GM18951 (cell line): Measurements from ENCODE around the gene SOX15.
"Not testable (repeated sequence)": the region's sequence is repeated elsewhere in the genome, so short reads cannot be mapped to it uniquely, and the experiment has no call there.

ENCODE experiments used
- POLR2A ChIP-seq: IDR thresholded peaks from 4 replicates; pipeline ENCODE4 v1.6.1; 2011; ENCODE audit warnings: mild to moderate bottlenecking; ENCODE audit not compliant: insufficient read length, insufficient read depth; ENCODE audit errors: extremely low read depth
- in situ Hi-C: fragments of 300-500 bp; cut with MboI; formaldehyde crosslinking; loops from one replicate; pipeline ENCODE4 v1.12.0; 2022; ENCODE audit warnings: low sequenced_read_pairs, mixed read lengths, inconsistent platforms; ENCODE audit not compliant: unreplicated experiment

SOX15 gene

GRCh38 chr17:7618608-7619007 is 28.7 kb upstream of the SOX15 start:
- no peak for TF ChIP-seq POLR2A
- in situ Hi-C loops: no loop called here

DNA sequence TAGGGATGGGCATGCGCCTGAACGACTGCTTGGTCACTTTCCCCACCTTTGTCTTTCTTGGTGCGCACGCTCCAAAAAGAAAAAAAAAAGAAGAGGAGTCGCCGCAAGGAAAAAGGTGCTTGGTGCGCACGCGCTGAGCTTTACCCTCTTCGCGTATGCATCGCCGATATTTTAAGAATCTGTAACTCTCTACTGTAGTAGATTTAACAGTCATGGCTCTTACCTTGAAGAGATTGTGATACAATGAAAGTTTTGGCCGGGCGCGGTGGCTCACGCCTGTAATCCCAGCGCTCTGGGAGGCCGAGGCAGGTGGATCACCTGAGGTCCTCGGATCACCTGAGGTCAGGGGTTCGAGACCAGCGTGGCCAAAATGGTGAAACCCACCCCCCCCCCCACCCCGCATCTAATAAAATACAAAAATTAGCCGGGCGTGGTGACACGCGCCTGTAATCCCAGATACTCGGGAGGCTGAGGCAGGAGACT is 25.4 kb upstream of the SOX15 start:
- in situ Hi-C loops: no loop called here
- no peak for TF ChIP-seq POLR2A

GRCh38 chr17:7614425-7615264 is 24.8 kb upstream of the SOX15 start, which contains the start of gene FXR2:
TSS of gene FXR2 (minus strand) at chr17:7614897. CDS start at chr17:7614532, 365 bp downstream.
- in situ Hi-C loops: no loop called here
- peak; percentile 77 for TF ChIP-seq POLR2A

DNA sequence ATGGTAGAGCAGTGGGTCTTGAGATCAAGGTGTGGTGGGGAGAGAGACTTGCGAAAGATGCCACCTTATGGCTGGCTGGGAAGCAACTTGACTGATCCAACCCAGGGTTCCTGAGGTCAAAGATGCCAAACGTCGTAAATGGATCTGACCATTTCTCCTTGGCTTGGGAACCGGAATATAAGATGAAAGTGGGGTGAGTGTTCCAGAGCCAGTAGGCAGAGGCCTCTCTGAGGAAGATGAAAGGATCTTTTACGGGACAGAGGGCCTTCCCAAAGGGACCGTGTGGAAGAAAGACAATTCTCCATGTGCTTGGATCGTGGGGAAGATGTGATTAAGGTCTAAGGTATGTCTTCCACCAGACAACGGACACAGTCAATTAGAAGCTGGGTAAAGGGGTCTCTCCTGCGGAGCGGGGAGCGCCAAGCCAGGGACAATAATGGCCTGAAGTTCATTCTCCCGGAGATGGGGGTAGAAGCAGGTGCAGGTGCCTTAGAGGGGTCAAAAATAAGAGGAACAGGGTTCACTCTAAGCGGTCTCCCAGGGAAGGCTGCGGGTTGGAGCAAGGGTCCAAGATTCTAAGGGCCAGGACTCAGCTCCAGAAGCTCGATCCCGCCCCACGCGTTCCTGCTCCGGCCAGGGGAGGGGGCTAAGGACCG is 24.0 kb upstream of the SOX15 start:
- in situ Hi-C loops: no loop called here

GRCh38 chr17:7612294-7612640 is 22.4 kb upstream of the SOX15 start:
- TF ChIP-seq POLR2A: no peak
- in situ Hi-C loops: no loop called here

More for the DNA sequence above, 24.0 kb upstream of the SOX15 start:
- no peak for TF ChIP-seq POLR2A

- in situ Hi-C loops: no loop called here
- TF ChIP-seq POLR2A: no peak
These were observed 21.9 kb upstream of the SOX15 start for GRCh38 chr17:7611635-7612293.

- TF ChIP-seq POLR2A: no peak
- in situ Hi-C loops: no loop called here
These were observed 20.7 kb upstream of the SOX15 start for GRCh38 chr17:7610641-7611040.

GRCh38 chr17:7606280-7606679 is 16.4 kb upstream of the SOX15 start:
- TF ChIP-seq POLR2A: no peak
- in situ Hi-C loops: no loop called here

- in situ Hi-C loops: not testable (repeated sequence)
These were observed 7.7 kb upstream of the SOX15 start for GRCh38 chr17:7597561-7597960.

- no peak for TF ChIP-seq POLR2A
- in situ Hi-C loops: no loop called here
These were observed 3.4 kb upstream of the SOX15 start for GRCh38 chr17:7593296-7593695.

DNA sequence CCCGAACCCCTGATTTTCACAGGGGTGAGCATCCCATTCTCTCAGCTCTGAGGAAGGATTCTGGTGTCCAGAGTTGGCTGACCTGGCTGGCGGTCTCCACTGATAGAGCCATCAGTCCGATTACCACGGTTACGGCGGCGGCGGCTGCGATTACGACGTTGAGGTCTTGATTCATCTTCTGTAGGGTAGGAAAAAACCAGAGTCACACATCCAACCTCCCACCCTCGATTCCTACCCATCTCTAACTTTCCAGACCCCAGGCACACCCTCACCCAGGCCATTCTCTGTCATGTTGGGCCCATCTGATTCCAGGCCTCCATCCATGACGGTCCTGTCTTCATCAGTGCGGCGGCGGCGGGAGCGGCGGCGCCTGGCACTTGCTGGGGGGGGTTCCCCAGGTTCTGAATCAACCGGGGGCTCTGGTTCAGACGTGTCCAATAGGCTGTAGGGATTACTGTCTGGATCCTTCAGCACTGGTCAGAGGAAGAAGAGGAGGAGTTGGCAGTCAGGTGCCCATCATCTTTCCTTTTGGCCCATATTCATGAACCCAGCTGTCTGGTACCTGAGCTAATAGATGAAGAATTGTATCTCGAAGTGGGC is 2.6 kb upstream of the SOX15 start:
- in situ Hi-C loops: no loop called here
- TF ChIP-seq POLR2A: no peak

DNA sequence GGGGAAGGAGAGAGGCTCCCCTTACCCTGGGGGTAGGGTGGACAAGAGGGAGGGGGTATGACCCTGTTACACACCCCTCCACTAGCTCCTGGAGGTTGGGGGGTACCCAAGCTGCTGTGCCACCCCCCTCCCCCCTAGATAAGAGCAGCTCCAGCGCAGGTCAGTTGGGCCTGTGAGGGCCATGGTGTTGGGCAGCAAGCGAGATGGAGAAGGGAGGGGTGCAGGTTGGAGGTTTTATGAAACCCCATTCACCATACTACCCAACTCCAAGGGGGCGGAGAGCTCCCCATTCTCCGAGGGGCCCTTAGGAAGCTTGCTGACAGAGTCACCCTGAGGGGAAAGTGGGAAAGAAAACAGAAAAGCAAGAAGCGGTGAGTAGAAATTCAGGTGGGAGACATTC is 1.7 kb upstream of the SOX15 start:
- in situ Hi-C loops: no loop called here
- no peak for TF ChIP-seq POLR2A

GRCh38 chr17:7590743-7591142 is 849 bp upstream of the SOX15 start:
- no peak for TF ChIP-seq POLR2A
- in situ Hi-C loops: no loop called here

- no peak for TF ChIP-seq POLR2A
- in situ Hi-C loops: no loop called here
These were observed 558 bp downstream of the SOX15 start for GRCh38 chr17:7589204-7589868.
